Right cardiac atrium (tissue), 5 donors: ENCODE results near the gene MT1X. TPM values are rescaled to one million over a fixed set of nuclear protein-coding genes. Genes with fewer than 3 reads are reported as not detected.
"Not testable (repeated sequence)": the region's sequence is repeated elsewhere in the genome, so short reads cannot be mapped to it uniquely, and the experiment has no call there.

Source experiments
- ATAC-seq, 2 donors: fragments of 200-7000 bp; cut with Tn5 transposase; one replicate each; pipeline versions ENCODE4 v1.8.0 to v1.9.1; 2020; ENCODE audit warnings: moderate library complexity in 2 of 2, mild to moderate bottlenecking in 1 of 2
- DNase-seq, 3 donors: peaks; one replicate each; pipeline ENCODE4 v3.0.0-alpha.2; 2020
- H3K27ac ChIP-seq: one replicate; pipeline ENCODE4 v1.5.1; 2013; ENCODE audit warnings: mild to moderate bottlenecking, low read length, control low read depth, moderate library complexity
- H3K27me3 ChIP-seq: one replicate; pipeline ENCODE4 v1.6.1; 2013; ENCODE audit not compliant: control insufficient read depth, insufficient read depth
- H3K4me1 ChIP-seq: one replicate; pipeline ENCODE4 v1.6.1; 2013; ENCODE audit warnings: low read length; ENCODE audit not compliant: control insufficient read depth, insufficient read depth
- H3K4me3 ChIP-seq: one replicate; pipeline ENCODE4 v1.5.1; 2013; ENCODE audit warnings: low read length, control low read depth
- H3K9me3 ChIP-seq: one replicate; pipeline ENCODE4 v1.6.1; 2013; ENCODE audit warnings: low read length; ENCODE audit not compliant: control insufficient read depth
- WGBS: extraction: QIAGEN DNeasy Blood & Tissue Kit; methylation state at CpG from one replicate; pipeline ENCODE4 v1.1.7; 2013; 5-methylcytosine and 5-hydroxymethylcytosine counted together
- intact Hi-C, 4 donors: fragments of 100-400 bp; cut with DNase I; formaldehyde crosslinking; loops; one replicate each; pipeline versions ENCODE4 v1.11.0 to v1.14.0; 2022 to 2023
- polyA plus RNA-seq: library from polyadenylated mRNA; stranded (reverse); fragments of 200-250 nt; gene quantifications from one replicate; pipeline ENCODE4 v1.2.3, GENCODE V29; 2013
- total RNA-seq, 4 donors: library from RNA; stranded (reverse); fragmentation: NEBNext Ultra II Directional; extraction: Animal tissue kit (Norgen Biotek cat#: 25700); gene quantifications; one replicate each; pipeline ENCODE4 v1.2.1, GENCODE V29; 2021
- donor health status: healthy with polysubstance abuse.
- donor health status: DM: no; HTN: yes; CAD: no.
- donor health status: DM: no; HTN: no; CAD: no.
- donor health status: DM: no; HTN: yes; CAD: no; lungs with severe emphysema.
- donor health status: DM: yes; HTN: yes; CAD: no.

The MT1X gene
- total and polyA plus RNA-seq, 5 donors = 75.7 to 367 (median 219) TPM

- Histone ChIP-seq H3K9me3 (no peaks in the 10 kb centered on the region), H3K27ac (no peak overlapping the region), H3K4me1 (no peaks in the 10 kb centered on the region), H3K27me3 (no peaks in the 10 kb centered on the region), H3K4me3 (no peak overlapping the region)
- DNase-seq = no peak
- WGBS = 73% methylated on average over 4 of the region's 4 CpGs
- intact Hi-C loops = no loop called here
- no peak for ATAC-seq
Observed at GRCh38 chr16:56715126-56715525, 32.9 kb downstream of the MT1X start.

- Histone ChIP-seq H3K4me1 (no peaks in the 10 kb centered on the region), H3K27me3 (no peaks in the 10 kb centered on the region), H3K9me3 (no peaks in the 10 kb centered on the region), H3K27ac (no peak overlapping the region), H3K4me3 (no peak overlapping the region)
- intact Hi-C loops = no loop called here
- no peak for ATAC-seq
- WGBS = 80% methylated on average over 3 of the region's 3 CpGs
- no peak for DNase-seq
Observed at GRCh38 chr16:56716761-56717160, 34.5 kb downstream of the MT1X start.

- H3K27ac ChIP-seq, H3K9me3 ChIP-seq, H3K27me3 ChIP-seq, intact Hi-C loops, H3K4me1 ChIP-seq, H3K4me3 ChIP-seq, ATAC-seq, DNase-seq: not testable (repeated sequence)
- 85% methylated on average over 2 of the region's 2 CpGs for WGBS
Observed at GRCh38 chr16:56717532-56717931, 35.3 kb downstream of the MT1X start.

DNA sequence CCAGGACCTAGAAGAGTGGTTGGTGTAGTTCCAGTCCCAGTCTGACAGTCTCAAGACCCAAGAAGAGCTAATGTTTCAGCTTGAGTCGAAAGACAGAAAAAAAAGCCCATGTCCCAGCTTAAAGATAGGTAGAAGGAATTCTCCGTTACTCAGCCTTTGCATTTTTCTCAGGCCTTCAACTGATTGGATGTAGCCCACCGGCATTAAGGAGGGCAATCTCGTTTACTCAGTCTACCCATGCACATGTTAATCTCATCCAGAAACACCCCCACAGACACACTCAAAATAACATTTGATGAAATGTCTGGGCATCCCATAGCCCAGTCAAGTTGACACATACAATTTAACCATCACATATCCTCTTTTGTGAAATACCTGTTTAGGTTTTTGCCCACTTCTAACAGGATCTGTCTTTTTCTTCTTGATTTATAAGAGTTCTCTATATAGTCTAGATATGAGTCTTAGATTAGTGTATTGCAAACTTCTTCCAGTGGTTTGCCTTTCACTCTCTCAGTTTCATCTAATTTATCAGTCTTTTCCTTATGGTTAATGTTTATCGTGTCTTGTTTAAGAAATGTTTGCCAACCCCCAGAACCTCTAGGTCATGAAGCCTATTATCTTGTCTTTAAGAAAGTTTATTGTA is 40.1 kb downstream of the MT1X start:
- ATAC-seq = no peak
- 68% methylated on average over 5 of the region's 5 CpGs for WGBS
- Histone ChIP-seq H3K4me1 (no peaks in the 10 kb centered on the region), H3K9me3 (no peaks in the 10 kb centered on the region), H3K27ac (no peak overlapping the region), H3K4me3 (no peak overlapping the region), H3K27me3 (no peaks in the 10 kb centered on the region)
- DNase-seq = no peak
- intact Hi-C loops = no loop called here

GRCh38 chr16:56724191-56724590 is 41.9 kb downstream of the MT1X start:
- peaks cover 5% of the 10 kb centered on the region for H3K4me1 ChIP-seq
- no peaks in the 10 kb centered on the region for H3K27me3 ChIP-seq
- H3K27ac ChIP-seq = no peak overlapping the region
- H3K9me3 ChIP-seq = no peaks in the 10 kb centered on the region
- DNase-seq (no peak), ATAC-seq (no peak)
- WGBS = 90% methylated on average over 3 of the region's 3 CpGs
- intact Hi-C loops = no loop called here
- no peak overlapping the region for H3K4me3 ChIP-seq

DNA sequence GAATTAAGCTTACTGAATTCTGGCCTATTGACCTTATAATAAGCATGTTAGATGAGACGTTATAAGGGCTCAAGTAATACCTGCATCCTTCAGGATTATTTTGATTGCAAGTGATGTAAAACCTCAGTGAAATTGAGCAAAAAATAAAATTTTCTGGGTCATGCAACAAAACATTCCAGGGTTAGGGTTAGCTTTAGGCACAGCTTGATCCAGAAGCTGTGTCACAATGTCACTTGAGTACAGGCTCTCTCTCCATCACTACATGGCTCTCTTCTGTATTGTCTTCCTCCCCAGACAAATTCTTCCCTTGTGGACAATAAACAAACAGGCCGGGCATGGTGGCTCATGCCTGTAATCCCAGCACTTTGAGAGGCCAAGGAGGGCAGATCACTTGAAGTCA is 44.0 kb downstream of the MT1X start:
- intact Hi-C loops = no loop called here
- Histone ChIP-seq H3K27me3 (no peaks in the 10 kb centered on the region), H3K27ac (no peak overlapping the region), H3K4me1 (peaks cover 8% of the 10 kb centered on the region), H3K4me3 (no peak overlapping the region), H3K9me3 (no peaks in the 10 kb centered on the region)
- no peak for ATAC-seq
- no peak for DNase-seq
- 85% methylated on average over 2 of the region's 2 CpGs for WGBS

DNA sequence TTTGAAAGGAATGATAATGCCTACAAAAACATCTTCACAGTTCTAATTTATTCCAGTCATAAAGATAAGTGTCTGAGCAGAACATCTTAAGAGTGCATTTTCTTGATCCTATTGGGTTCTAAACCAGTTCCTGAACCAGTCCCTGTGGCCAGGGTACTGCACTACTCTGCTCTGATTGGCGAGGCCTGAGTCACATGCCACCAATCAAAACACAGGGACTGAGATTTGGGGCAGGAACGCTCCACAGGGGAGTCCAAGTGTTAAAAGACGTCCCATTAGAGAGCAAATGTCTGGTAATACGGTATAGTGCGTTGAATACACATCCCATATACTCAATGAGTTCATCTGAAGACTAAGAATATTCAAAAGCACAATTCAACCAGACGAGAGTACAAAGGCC is 44.7 kb downstream of the MT1X start:
- intact Hi-C loops = no loop called here
- Histone ChIP-seq H3K4me3 (no peak overlapping the region), H3K9me3 (no peaks in the 10 kb centered on the region), H3K27ac (no peak overlapping the region), H3K4me1 (peaks cover 8% of the 10 kb centered on the region), H3K27me3 (no peaks in the 10 kb centered on the region)
- DNase-seq (no peak), ATAC-seq (no peak)
- 91% methylated on average over 6 of the region's 6 CpGs for WGBS

- no peak for ATAC-seq
- Histone ChIP-seq H3K27me3 (no peaks in the 10 kb centered on the region), H3K27ac (no peak overlapping the region), H3K9me3 (no peaks in the 10 kb centered on the region), H3K4me3 (no peak overlapping the region), H3K4me1 (peaks cover 8% of the 10 kb centered on the region)
- WGBS = 98% methylated on average over 1 of the region's 1 CpG
- DNase-seq = no peak
- intact Hi-C loops = no loop called here
Observed at GRCh38 chr16:56728027-56728426, 45.8 kb downstream of the MT1X start.

DNA sequence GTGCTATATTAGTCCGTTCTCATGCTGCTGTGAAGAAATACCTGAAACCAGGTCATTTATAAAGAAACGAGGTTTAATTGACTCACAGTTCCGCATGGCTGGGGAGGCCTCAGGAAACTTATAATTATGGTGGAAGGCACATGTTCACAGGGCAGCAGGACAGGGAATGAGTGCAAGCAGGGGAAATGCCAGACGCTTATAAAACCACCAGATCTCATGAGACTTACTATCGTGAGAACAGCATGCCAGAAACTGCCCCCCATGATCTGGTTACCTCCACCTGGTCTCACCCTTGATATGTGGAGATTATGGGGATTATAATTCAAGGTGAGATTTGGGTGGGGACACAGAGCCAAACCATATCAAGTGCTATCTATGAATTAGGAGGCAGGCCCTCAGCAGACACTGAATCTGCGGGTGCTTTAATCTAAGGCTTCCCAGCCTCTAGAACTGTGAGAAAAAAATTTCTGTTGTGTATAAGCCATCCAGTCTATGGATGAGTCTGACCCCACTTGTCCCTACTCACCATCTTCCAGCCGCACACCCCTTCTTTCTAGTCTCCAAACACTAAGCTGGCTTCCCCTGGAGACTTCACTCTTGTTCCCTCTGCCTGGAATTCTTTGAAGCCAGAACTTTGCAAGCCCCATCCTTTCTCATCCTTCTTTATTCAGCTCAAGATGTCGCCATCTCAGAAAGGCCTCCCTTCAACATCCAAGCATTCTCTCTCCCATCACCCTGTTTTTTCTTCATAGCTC is 46.9 kb downstream of the MT1X start:
- ATAC-seq = peak; percentile 15 to 29
- WGBS = 50% methylated on average over 8 of the region's 8 CpGs
- intact Hi-C loops = no loop called here

GRCh38 chr16:56729735-56730662 is 47.7 kb downstream of the MT1X start, which contains the start of gene NUP93:
Gene NUP93 (plus strand): TSS chr16:56730129. CDS start chr16:56748248, 18,119 bp downstream.
- peak within 1 kb of the TSS; percentile 97 for H3K27ac ChIP-seq
- H3K27me3 ChIP-seq = no peaks in the 10 kb centered on the region
- intact Hi-C loops = no loop called here
- peak; percentile 97 to 98 for ATAC-seq
- WGBS = under 1% methylated on average over 70 of the region's 70 CpGs
- H3K4me1 ChIP-seq = peaks cover 8% of the 10 kb centered on the region
- DNase-seq = peak; percentile 94 to 98 (median 97)
- peak within 1 kb of the TSS; percentile 86 for H3K4me3 ChIP-seq
- no peaks in the 10 kb centered on the region for H3K9me3 ChIP-seq

More for the DNA sequence above, 46.9 kb downstream of the MT1X start:
- peak overlapping the region; percentile 97 for H3K27ac ChIP-seq
- H3K27me3 ChIP-seq = no peaks in the 10 kb centered on the region
- H3K4me3 ChIP-seq = peak overlapping the region; percentile 86
- no peak for DNase-seq
- peaks cover 8% of the 10 kb centered on the region for H3K4me1 ChIP-seq
- no peaks in the 10 kb centered on the region for H3K9me3 ChIP-seq

DNA sequence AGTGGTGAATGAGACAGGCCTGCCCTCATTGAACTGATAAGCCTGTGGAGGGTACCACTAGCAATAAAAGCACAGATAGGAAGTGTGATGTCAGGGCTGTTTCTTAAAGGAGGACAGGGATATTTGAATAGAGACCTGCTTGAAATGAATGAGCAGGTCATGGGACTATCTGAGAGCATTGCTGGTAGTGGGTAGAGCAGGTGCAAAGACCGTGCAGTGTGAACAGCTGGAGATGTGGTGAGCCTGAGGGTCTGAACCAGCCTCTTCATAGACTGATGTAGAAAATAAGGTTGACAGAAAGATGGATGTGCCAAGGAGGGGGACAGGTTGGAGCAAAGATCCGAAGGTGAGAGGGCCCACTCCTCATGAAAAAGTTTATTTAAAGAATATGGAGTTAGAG is 50.1 kb downstream of the MT1X start:
- DNase-seq (no peak), ATAC-seq (no peak)
- H3K9me3 ChIP-seq = no peaks in the 10 kb centered on the region
- H3K4me1 ChIP-seq = peaks cover 8% of the 10 kb centered on the region
- H3K27ac ChIP-seq = no peak overlapping the region
- 91% methylated on average over 2 of the region's 2 CpGs for WGBS
- intact Hi-C loops = no loop called here
- no peak overlapping the region for H3K4me3 ChIP-seq
- H3K27me3 ChIP-seq = no peaks in the 10 kb centered on the region
